GM04503 (cell line): ENCODE results near the gene ZNF516.
"Not testable (repeated sequence)": the region's sequence is repeated elsewhere in the genome, so short reads cannot be mapped to it uniquely, and the experiment has no call there.

Experiments
- DNase-seq: peaks from one replicate; pipeline ENCODE4 v3.0.0-alpha.2; 2012; ENCODE audit warnings: low read depth

Gene ZNF516, protein sequence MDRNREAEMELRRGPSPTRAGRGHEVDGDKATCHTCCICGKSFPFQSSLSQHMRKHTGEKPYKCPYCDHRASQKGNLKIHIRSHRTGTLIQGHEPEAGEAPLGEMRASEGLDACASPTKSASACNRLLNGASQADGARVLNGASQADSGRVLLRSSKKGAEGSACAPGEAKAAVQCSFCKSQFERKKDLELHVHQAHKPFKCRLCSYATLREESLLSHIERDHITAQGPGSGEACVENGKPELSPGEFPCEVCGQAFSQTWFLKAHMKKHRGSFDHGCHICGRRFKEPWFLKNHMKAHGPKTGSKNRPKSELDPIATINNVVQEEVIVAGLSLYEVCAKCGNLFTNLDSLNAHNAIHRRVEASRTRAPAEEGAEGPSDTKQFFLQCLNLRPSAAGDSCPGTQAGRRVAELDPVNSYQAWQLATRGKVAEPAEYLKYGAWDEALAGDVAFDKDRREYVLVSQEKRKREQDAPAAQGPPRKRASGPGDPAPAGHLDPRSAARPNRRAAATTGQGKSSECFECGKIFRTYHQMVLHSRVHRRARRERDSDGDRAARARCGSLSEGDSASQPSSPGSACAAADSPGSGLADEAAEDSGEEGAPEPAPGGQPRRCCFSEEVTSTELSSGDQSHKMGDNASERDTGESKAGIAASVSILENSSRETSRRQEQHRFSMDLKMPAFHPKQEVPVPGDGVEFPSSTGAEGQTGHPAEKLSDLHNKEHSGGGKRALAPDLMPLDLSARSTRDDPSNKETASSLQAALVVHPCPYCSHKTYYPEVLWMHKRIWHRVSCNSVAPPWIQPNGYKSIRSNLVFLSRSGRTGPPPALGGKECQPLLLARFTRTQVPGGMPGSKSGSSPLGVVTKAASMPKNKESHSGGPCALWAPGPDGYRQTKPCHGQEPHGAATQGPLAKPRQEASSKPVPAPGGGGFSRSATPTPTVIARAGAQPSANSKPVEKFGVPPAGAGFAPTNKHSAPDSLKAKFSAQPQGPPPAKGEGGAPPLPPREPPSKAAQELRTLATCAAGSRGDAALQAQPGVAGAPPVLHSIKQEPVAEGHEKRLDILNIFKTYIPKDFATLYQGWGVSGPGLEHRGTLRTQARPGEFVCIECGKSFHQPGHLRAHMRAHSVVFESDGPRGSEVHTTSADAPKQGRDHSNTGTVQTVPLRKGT

DNA sequence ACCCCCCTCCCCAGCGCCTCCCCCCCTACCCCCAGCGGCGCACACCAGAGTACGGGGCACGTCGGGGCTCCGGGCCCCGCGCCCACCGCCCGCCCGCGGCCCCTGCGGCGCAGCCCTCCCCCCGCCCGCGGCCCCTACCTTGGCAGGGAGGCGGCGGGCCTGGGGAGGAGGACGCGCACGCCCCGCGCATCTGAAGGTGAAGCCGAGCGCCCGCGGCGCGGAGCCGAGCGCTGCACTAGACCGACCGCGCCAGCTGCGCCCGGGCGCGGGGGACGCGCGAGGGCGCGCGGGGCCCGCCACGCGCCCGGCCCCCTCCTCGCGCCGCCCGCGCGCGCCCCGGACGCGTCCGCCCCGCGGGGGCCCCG, at the start of gene ZNF516:
Gene ZNF516, minus strand, starts transcription at position 237 of the 365 bp plus-strand sequence. CDS start 52,188 bp downstream, outside the sequence.
- no peak for DNase-seq

DNA sequence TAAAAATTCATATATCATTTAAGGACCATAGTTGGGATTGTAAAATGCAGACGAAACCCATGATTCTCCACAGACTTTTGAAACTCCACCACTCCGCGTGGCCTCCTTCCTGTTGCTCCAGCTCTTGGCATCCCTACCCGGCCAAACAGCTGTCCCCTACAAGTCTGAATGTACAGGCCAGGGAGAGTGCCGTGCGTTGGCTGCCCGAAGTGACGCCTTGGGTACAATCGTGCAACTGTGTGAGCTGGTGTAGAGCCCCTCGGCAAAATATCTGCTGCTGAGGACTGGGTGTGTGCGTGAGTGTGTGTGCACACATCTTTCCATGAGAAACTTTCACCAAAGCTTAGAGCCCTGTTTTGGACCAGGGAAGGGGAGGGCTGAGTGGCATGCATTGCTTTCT, 43.8 kb upstream of the ZNF516 start:
- DNase-seq: no peak

DNA sequence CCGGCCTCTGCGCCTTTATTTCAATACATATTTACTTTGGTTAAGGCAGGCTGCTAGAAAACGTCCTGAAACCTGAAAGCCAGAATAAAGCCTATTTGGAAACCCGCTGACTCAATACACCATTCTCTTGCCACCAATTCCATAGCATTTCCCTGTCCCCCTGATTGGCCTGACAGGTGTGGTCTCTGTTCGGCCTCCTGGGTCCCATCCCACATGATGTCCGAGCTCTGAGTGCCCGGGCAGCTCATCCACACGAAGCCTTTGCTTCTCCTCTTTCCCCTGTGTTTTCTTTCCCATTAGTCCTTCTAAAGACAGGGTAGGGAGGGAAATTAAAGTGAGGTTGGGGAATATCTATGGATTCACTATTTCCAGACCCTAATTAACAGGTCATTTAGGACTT, 42.6 kb upstream of the ZNF516 start:
- DNase-seq: no peak

DNA sequence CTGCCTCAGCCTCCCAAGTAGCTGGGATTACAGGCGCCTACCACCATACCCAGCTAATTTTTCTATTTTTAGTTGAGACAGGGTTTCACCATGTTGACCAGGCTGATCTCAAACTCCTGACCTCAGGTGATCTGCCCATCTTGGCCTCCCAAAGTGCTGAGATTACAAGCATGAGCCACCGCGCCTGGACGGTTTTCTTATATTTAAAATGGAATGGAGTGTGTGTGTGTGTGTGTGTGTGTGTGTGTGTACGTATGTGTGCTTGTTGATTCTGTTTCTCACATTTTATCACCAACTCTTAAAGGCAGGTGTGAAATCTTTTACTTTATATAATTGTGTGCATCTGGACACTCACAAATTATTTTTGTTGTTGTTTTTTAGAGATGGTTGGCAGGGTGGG, 41.6 kb upstream of the ZNF516 start:
- DNase-seq: not testable (repeated sequence)

DNA sequence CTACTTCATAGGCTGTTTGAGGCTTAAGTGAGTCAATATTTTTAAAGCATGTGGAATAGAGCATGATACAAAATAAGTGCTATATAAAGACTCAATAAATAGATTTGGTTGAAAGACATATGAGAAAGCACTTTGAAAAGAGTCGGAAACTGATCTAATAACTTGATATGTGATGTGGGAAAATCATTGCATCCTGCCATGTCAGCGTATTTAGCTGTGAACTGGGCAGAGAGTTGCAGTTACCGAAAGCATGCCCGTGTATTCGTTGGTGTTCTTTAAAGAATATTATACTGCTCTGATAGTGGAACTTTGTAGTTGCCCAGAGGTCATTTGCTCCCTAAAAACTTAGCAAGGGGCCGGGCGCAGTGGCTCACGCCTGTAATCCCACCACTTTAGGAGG, 37.8 kb upstream of the ZNF516 start:
- no peak for DNase-seq

DNA sequence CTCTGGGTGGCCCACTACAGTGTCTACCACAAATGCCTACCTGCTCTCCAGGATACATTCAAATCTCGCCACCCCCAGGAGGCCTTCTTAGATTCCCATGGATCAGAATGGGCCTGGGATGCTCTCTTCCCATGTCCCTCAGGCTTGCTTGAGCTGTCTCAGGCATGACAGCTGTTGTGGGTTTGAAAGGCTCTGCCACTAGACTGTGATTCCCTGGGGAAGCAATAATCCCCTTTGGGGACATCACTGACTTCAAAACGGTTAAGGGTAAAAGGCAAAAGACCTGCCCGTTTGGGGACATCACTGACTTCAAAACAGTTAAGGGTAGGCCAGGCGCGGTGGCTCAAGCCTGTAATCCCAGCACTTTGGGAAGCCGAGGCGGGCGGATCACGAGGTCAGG, 35.8 kb upstream of the ZNF516 start:
- DNase-seq: no peak

DNA sequence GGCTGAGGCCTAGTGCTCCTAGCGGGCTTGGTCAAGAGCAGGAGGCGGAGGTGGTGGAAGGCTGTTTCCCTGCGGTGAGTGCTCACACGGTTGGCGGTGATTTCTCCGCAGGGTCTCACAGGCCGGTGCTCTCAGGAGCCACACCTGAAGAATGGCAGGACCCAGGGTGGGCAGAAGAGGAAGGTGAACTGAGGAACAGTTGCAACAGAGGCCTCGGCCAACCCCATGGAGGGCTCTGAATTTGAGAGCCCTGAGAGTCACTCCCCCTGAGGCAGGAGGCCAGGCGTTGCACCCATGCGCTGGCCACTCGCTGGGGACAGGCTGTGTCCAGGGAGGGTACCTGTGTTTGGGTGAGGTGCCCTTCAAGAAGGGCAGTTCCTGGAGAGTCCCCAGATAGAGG, 35.3 kb upstream of the ZNF516 start:
- DNase-seq: no peak

DNA sequence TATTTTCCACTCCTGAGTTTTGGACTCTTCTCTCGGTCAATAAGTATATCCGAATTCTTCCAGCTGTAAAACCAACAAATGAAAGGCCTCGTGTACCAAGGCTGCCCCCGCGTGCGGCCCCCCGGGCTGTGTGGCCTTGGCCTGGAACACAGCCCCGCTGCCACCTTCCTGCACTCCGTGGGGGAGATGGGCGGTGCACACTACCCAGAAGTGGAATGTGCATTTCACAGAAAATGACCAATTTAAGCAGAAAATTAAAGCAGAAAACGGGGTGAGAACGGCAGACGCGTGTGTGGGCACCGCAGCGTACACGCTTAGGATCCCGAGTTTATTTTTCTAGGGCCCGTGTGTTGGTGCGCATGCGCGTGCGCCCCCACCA, 34.4 kb upstream of the ZNF516 start:
- no peak for DNase-seq

DNA sequence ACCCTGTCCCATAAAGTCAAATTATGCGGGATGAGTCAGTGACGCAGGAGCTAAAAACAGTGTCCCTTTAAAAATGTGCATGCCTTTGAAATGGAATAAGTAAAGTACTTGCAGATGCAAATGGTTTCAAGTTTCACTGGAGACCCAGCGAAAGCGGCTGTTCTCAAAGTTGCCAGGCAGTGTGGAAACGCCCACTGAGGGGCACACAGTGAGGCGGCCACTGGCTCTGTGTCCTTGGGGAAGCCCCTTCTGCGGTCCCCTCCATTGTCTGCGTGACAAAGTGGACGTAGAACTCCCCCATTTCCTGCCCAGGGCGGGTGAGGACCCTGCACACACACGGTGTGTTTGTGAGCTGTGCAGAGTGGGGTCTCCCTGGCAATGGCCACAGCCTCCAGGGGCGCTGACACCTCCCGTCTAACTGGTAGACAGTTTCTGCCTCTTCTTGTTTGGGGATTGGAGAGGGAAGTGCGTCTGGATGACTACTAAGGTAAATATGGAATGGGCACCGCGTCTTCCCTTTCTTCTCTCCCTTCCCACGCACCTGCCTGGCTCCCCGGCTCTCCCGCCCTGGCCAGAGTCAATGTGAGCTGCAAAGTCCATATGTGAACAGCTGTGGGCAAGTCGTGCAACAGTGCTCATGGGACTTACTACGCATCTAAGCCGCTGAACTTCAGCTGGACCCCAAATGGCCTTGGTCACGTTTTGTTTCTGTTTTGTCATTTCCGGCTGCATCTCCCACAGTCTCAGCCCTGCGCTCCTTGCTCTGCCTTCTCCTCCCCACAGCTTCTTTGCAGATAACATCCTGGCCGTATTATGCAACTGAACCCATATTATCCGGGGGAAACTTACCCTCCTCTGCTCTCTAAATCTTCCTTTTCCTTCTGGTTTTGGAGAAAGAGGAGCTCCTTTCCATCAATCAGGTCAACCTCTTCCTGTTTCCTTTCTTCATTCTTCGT, 33.7 kb upstream of the ZNF516 start:
- DNase-seq: no peak

DNA sequence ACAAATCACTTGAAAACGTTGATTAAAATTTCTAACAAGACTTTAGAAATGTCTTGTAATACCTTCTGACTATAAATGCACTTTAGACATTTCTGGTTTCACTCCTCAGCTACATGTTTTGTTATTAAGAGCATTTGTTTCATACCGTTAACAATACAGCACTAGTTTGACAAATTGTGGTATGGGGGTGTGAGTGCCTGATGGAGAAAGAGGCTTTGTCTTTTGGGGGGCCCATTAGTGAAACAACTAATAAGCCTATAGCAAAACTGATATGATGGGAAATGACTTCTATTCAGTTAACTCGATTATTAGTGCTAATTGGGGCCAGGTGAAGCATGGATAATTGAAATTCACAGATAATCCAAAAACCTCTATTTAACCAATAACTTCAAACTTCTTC, 30.9 kb upstream of the ZNF516 start:
- no peak for DNase-seq

DNA sequence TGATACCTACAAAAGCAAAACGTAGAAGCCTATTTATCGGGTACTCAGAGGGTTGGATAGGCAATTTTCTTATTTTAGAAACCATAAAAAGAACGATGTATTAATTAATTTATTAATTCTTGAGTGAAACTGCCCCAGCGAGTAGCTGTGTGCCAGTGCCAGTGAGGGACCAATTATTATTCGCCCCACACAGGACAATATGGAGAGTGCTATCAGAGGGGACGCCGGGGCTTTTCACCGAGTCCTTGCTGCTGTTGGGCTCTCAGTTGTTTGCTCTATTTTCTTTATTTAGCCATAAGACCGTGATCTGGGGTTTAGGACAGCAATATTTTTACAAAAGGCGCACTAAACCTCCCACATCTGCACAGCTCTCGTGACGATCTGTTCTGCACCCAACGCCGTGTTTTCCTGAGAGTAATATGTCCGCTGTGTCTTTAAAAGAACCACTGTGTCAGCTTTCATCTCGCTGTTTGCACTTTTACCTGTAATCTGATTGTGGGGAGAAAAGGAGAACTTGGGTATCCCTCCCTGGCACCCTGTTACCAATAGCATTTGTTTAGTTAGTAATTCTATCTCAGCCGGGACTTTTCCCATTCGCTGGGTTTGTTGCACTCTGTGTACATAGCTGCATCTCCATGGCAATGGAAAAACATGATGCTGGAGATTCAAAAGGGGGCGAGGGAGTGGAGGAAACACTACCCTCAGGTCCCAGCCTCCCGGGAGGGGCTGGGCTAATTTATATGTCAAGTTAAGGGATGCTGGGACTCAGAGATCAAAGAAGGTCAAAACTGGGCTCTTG, 30.1 kb upstream of the ZNF516 start:
- no peak for DNase-seq

DNA sequence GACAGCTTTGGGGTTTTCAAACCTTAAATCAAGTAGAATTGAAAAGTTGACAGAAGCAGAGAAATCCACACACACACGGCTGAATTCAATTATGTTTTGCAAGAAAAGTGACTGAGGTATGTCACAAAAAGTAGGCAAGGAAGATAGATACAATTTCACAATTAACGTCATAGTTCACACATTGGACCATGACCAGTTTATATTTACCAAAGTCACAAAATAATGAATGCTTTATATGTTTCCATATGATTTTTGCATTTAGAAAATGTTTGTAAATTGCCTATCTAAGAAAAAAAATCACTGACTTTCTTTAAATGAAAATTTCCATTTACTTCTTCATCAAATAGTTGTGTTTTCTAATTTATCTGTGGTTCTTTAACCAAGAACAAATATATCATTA, 29.4 kb upstream of the ZNF516 start:
- DNase-seq: no peak

DNA sequence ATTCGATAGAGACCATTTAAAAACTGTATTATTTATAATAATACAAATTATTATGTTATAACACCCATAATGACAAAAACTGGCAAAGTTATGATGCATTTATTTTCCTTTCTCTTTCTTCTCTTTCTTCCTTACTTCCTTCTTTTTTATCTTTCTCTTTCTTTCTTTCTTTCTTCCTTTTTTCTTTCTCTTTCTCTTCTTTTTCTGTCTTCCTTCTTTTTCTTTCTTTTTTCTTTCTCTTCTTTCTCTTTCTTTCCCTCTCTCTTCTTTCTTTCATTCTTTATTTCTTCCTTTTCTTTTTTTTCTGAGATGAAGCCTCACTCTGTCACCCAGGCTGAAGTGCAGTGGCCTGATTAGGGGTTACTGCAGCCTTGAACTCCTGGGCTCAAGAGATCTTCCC, 27.5 kb upstream of the ZNF516 start:
- DNase-seq: no peak

DNA sequence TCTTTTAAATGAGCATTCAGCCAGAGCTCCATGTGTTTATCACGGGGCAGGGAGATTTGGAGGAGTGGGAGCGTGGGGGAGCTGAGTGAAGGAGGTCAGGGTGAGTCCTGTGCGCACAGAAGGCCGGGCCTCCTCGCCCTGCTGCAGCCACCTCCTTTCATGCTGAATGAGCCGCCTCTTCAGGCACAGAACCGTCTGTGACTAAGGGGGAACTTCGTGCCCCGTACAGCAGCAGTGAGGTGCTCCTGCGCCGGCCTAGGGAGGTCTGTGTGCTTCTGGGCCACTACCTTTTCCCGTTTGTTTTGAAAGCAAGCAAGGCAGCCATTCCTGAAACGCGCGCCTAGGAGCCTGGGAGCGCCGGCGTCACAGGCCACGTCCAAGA, 27.1 kb upstream of the ZNF516 start:
- no peak for DNase-seq

DNA sequence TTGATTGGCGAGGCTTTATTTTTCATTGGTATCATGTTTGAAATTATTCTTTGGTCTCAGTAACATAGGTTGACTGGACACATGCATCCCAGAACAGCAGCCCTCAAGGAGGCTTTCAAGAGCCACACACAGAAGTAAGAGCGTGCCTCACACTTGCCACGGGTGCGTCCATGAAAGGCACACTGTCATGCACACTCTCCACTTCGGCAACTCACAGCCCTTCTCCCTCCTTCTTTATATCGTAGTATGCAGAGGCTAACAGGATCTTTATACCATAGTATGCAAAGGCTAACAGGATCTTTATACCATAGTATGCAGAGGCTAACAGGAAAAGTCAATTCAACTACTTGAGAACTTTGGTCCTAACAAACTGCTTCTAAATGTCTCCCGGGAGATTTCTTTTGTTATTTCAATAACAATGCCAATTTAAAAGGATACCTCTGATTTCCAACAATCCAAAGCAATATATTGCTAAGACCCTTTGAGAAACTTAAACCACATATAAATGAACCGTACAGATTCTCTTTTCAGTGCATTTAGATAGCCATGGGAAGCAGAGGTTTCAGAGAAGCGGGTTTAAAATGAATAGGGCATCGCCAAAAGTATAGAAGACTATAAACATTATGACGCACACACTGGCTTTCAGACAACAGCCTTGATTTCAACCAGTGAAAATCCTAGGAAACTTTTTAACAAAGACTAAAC, 26.5 kb upstream of the ZNF516 start:
- DNase-seq: no peak

DNA sequence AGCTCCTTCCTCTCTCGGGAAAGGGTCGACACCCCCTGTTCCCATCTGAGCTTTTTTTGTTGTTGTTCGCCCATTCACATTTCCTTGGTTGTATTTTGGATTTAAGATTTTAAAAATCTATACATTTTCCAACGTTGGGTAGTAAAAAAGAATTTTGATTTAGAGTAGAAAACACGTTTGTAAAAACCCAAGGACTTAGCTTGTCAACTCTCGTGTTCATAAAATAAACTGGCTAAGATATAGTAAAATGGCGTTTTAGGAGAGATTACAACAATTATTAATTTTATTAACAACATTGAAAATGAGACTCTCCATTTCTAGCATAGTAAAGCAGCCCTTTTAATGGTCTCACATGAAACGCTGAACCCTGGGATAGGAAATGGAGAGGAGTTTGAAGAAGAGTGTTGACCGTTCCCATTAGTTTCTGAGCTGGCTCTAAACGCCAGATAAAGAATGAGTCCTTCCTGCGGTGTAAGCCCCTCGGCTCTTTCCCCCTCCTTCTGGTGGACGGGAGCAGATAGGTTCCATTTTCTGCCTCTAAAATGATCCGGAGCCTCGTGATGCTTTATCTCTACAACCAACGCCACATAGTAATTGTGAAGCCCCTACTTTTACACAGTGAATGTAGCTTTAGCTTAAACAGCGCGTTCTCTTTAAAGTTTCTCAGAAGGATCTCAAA, 24.0 kb upstream of the ZNF516 start:
- DNase-seq: no peak

DNA sequence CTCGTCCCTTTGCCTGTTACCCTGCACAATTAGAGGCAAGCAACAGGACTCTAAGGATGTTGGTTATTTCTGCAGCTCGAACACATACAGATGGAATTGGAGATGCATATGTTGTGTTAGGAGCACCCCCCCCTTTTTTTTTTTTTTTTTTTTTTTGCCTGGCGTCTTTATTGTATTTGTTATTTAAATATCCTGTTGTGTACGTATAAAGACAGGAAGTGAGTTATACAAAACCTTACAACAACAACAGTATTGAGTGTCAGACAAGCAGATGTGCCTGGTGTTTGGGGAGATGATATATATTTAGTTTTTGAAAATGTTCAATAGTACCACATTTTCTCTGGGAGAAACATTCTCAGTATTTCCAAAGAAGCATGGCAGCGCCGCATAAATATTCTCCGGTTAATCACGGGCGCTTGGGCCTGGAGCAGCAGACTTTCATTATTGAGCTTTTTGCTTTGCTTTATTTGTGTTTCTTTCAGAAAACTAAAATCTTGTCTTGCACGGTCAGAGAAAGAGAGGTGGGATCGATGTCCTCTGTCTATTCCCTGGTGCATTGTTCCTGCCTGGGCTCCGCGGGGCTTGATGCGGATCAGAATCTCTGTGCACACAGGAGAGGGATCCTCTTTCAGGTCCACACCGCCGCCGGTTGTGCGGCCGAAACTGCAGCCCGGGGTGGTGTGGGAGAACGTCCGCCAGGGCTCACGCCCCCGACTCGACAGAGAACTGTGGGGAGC, 23.2 kb upstream of the ZNF516 start:
- no peak for DNase-seq

DNA sequence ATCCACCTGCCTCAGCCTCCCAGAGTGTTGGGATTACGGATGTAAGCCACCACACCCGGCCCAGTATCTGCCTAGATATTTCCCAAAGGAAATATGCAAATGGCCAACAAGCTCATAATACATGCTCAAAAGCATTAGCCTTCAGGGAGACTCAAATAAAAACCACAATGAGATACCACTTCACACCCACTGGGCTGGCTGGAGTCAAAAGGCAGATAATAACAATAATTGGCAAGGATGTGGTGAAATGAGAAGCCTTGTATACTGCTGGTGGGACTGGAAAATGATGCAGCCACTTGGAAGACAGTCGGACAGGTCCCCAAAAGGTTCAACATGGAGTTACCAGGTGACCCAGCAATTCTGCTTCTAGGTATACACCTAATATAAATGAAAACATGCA, 20.5 kb upstream of the ZNF516 start:
- no peak for DNase-seq

DNA sequence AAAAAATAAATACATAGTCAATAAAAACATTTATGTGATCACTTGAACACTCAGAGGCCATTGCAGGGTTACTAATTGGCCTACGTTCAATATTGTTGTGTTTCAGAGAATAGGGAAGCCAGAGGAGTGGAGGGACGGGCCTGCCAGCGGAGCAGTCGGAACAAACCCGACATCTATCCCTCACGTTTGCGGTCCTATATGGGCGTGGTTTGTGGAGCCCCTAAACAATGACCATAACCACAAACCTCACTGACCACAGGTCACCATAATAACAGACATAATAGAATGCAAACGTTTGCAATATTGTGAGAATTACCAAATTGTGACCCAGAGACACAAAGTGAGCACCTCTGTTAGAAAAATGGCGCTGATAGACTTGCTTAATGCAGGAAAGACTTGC, 19.5 kb upstream of the ZNF516 start:
- DNase-seq: no peak
